Endothelial cell of hepatic sinusoid (primary cell): Measurements from ENCODE around the gene PTPRD.

ENCODE experiments used
- in situ Hi-C: cut with HindIII; loops from 2 replicates; pipeline ENCODE4 v1.10.0; 2017; ENCODE audit warnings: low sequenced_read_pairs

PTPRD gene

GRCh38 chr9:9917400-9917799, 695.4 kb downstream of the PTPRD start:
- in situ Hi-C loops = no loop called here

- in situ Hi-C loops = no loop called here
These were observed 698.6 kb downstream of the PTPRD start for GRCh38 chr9:9914174-9914573.

- in situ Hi-C loops = no loop called here
These were observed 699.4 kb downstream of the PTPRD start for GRCh38 chr9:9913276-9913832.

GRCh38 chr9:9912459-9912858, 700.3 kb downstream of the PTPRD start:
- in situ Hi-C loops = no loop called here

- in situ Hi-C loops = no loop called here
These were observed 707.1 kb downstream of the PTPRD start for GRCh38 chr9:9905736-9906135.

- in situ Hi-C loops = no loop called here
These were observed 708.8 kb downstream of the PTPRD start for GRCh38 chr9:9904041-9904440.

- in situ Hi-C loops = no loop called here
These were observed 711.2 kb downstream of the PTPRD start for GRCh38 chr9:9901624-9902023.

GRCh38 chr9:9893837-9894236, 719.0 kb downstream of the PTPRD start:
- in situ Hi-C loops = no loop called here

- in situ Hi-C loops = no loop called here
These were observed 720.6 kb downstream of the PTPRD start for GRCh38 chr9:9892217-9892616.

- in situ Hi-C loops = no loop called here
These were observed 731.1 kb downstream of the PTPRD start for GRCh38 chr9:9881692-9882091.

GRCh38 chr9:9874270-9874669, 738.5 kb downstream of the PTPRD start:
- in situ Hi-C loops = no loop called here

- in situ Hi-C loops = no loop called here
These were observed 750.5 kb downstream of the PTPRD start for GRCh38 chr9:9862235-9862810.

GRCh38 chr9:9855177-9856078, 757.4 kb downstream of the PTPRD start:
- in situ Hi-C loops = no loop called here

- in situ Hi-C loops = no loop called here
These were observed 765.1 kb downstream of the PTPRD start for GRCh38 chr9:9847750-9848149.

GRCh38 chr9:9846557-9846956, 766.2 kb downstream of the PTPRD start:
- in situ Hi-C loops = no loop called here

GRCh38 chr9:9820436-9820835, 792.4 kb downstream of the PTPRD start:
- in situ Hi-C loops = no loop called here

GRCh38 chr9:9819886-9820285, 792.9 kb downstream of the PTPRD start:
- in situ Hi-C loops = no loop called here

- in situ Hi-C loops = no loop called here
These were observed 795.6 kb downstream of the PTPRD start for GRCh38 chr9:9817176-9817575.

GRCh38 chr9:9804109-9804508, 808.7 kb downstream of the PTPRD start:
- in situ Hi-C loops = no loop called here

- in situ Hi-C loops = no loop called here
These were observed 813.5 kb downstream of the PTPRD start for GRCh38 chr9:9799287-9799686.

GRCh38 chr9:9792144-9792857, 820.5 kb downstream of the PTPRD start:
- in situ Hi-C loops = no loop called here
